ENCODE data around the gene ST8SIA6. TPM values are rescaled to one million over a fixed set of nuclear protein-coding genes. Genes with fewer than 3 reads are reported as not detected.
A peak's percentile ranks its signal among the peaks of the same experiment; 100 is the strongest.

Gene ST8SIA6
- total and polyA plus RNA-seq, 2 of the 8 experiments (the other 6 are each of a cell fraction or from before 2014, with no cell fraction given): 0.70 to 1.1 TPM

- WGBS, 2 experiments (ENCODE audit: extremely low coverage in 1 of 2, insufficient coverage in 1 of 2, insufficient read length in 1 of 2, insufficient replicate concordance in 2 of 2, low coverage in 1 of 2, low lambda C conversion rate in 2 of 2, missing lambda C conversion rate in 1 of 2): 61% methylated on average over 2 of the region's 2 CpGs; no CpG with 5 or more reads in 1 of the 2 experiments
- TF ChIP-seq SAP30 (IDR thresholded peaks at IDR 0.05; ENCODE audit: insufficient read depth, insufficient replicate concordance, low read length) (no peak), RAD21 (IDR thresholded peaks at IDR 0.05 in 1 of 2, conservative IDR thresholded peaks at IDR 0.05 in 1 of 2; ENCODE audit: low read depth in 2 of 2, low read length in 2 of 2) (peak; percentile 46 to 58), SP4 (IDR thresholded peaks at IDR 0.05; ENCODE audit: low read length) (no peak), CTCF (IDR thresholded peaks at IDR 0.05; ENCODE audit: control extremely low read depth in 1 of 3, insufficient read depth in 1 of 3, low read depth in 1 of 3, low read length in 3 of 3) (peak; percentile 46 to 65 (median 50)), YY1 (IDR thresholded peaks at IDR 0.05; ENCODE audit: low read depth, low read length) (peak; percentile 69)
- Histone ChIP-seq H3K23me2 (ENCODE audit: low read depth, low read length) (no peaks in the 10 kb centered on the region), H3K23ac (ENCODE audit: insufficient read length) (no peak overlapping the region), H3K4ac (replicated peaks; ENCODE audit: insufficient read length, low read depth, low read length) (no peak overlapping the region), H3K9me3 (ENCODE audit: insufficient read depth in 2 of 2, low read depth in 1 of 2, low read length in 1 of 2) (no peaks in the 10 kb centered on the region), H2BK120ac (replicated peaks; ENCODE audit: low read depth, low read length) (no peak overlapping the region), H3K9ac (replicated peaks in 1 of 4; ENCODE audit: extremely low read depth in 1 of 4, low read depth in 3 of 4, low read length in 3 of 4) (no peak overlapping the region), H2BK5ac (ENCODE audit: low read depth, low read length) (no peak overlapping the region), H4K20me1 (replicated peaks in 1 of 2; ENCODE audit: control insufficient read depth in 1 of 2, insufficient read depth in 2 of 2, low read length in 2 of 2) (no peaks in the 10 kb centered on the region), H4K8ac (ENCODE audit: extremely low read depth, insufficient read depth, low read length) (no peak overlapping the region), H3K14ac (ENCODE audit: insufficient read length) (no peak overlapping the region), H3K79me2 (ENCODE audit: control insufficient read depth in 1 of 2, insufficient read depth in 2 of 2, low read length in 2 of 2) (no peaks in the 10 kb centered on the region), H2AK5ac (ENCODE audit: low read depth, low read length) (no peak overlapping the region), H3K4me1 (replicated peaks in 1 of 4; ENCODE audit: control insufficient read depth in 3 of 4, insufficient read depth in 4 of 4, low read length in 3 of 4) (0 out of 7 replicates have a peak, but pooled peaks cover 0 to under 1% (median 0%) of the 10 kb centered on the region in 4 experiments), H2AFZ (ENCODE audit: low read length) (peak overlapping the region; percentile 1; the same call in 1 of the 2 replicates), H3K18ac (ENCODE audit: extremely low read depth, low read length) (no peak overlapping the region), H2BK12ac (ENCODE audit: low read depth, low read length) (no peak overlapping the region), H3K36me3 (ENCODE audit: control insufficient read depth in 2 of 4, insufficient read depth in 4 of 4, low read length in 3 of 4) (no peaks in the 10 kb centered on the region), H2BK20ac (ENCODE audit: low read length) (no peak overlapping the region), H4K5ac (ENCODE audit: insufficient read length, low read depth, low read length) (no peak overlapping the region), H3K4me2 (ENCODE audit: insufficient read depth in 1 of 2, low read depth in 2 of 2, low read length in 2 of 2) (no peak overlapping the region), H3K56ac (replicated peaks; ENCODE audit: insufficient read length, low read depth, low read length) (no peak overlapping the region), H3K27me3 (replicated peaks in 1 of 4; ENCODE audit: control insufficient read depth in 3 of 4, extremely low read depth in 1 of 4, insufficient read depth in 3 of 4, low read length in 3 of 4) (no peaks in the 10 kb centered on the region), H3K79me1 (ENCODE audit: low read depth, low read length) (no peaks in the 10 kb centered on the region), H4K91ac (replicated peaks; ENCODE audit: insufficient read length, low read length) (no peak overlapping the region), H3K27ac (ENCODE audit: low read depth, low read length) (no peak overlapping the region), H3K4me3 (ENCODE audit: extremely low read depth in 1 of 4, insufficient read depth in 2 of 4, low read depth in 3 of 4, low read length in 4 of 4) (no peak overlapping the region), H2BK15ac (ENCODE audit: low read length) (no peak overlapping the region)
- ChIA-PET POLR2A (ENCODE audit: partially characterized antibody) (no interaction called here), CTCF (ENCODE audit: partially characterized antibody) (interaction anchor here (0.5 to 1.9 kb wide), 16 partner anchors 9 to 1703 kb away, joined by 3 to 12 read pairs (median 4); no protein-coding TSS in a partner anchor)
- DNase-seq (ENCODE audit: low read depth in 1 of 2, low spot score in 2 of 2): no peak
- peak; percentile 81 for FAIRE-seq
Measured at GRCh38 chr10:17412323-17412722, 42.1 kb downstream of the ST8SIA6 start.

Data from H1 (cell line).